NCI-H2171 (cell line): ENCODE results near the gene TTC28.
"Not testable (repeated sequence)": the region's sequence is repeated elsewhere in the genome, so short reads cannot be mapped to it uniquely, and the experiment has no call there.

Experiments used
- DNase-seq: peaks from one replicate; lab custom pipeline; 2025; lab: John Stamatoyannopoulos, UW

The TTC28 gene

DNA sequence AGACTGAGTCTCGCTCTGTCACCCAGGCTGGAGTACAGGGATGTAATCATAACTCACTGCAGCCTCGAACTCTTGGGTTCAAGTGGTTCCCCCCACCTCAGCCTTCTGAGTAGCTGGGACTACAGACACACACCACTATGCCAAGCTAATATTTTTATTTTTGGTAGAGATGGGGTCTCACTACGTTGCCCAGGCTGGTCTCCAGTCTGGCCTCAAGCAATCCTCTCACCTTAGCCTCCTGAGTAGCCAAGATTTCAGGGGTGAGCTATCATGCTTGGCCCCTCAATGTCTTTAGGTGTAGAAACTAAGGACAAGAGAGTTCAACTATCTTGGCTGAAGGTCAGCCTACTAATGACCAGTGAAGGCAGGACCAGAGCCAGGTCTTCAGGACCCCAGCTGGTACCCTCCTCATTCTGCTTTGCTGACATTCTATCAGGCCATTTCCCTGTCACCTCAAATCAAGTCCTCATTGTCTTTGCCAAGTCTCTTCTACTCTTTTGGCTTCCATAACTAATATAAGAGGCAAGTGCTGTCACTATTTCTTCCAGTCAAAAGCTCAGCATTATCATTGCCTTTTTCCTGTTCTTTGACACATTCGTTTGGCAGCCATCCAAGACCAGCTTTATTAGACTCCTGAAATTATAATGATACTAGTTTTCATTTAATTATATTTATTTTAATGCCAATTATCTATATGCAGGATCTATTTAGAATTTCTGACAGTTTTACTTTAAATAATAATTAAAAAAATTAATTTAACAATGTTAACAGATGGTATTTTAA, 496.4 kb downstream of the TTC28 start:
- no peak for DNase-seq

DNA sequence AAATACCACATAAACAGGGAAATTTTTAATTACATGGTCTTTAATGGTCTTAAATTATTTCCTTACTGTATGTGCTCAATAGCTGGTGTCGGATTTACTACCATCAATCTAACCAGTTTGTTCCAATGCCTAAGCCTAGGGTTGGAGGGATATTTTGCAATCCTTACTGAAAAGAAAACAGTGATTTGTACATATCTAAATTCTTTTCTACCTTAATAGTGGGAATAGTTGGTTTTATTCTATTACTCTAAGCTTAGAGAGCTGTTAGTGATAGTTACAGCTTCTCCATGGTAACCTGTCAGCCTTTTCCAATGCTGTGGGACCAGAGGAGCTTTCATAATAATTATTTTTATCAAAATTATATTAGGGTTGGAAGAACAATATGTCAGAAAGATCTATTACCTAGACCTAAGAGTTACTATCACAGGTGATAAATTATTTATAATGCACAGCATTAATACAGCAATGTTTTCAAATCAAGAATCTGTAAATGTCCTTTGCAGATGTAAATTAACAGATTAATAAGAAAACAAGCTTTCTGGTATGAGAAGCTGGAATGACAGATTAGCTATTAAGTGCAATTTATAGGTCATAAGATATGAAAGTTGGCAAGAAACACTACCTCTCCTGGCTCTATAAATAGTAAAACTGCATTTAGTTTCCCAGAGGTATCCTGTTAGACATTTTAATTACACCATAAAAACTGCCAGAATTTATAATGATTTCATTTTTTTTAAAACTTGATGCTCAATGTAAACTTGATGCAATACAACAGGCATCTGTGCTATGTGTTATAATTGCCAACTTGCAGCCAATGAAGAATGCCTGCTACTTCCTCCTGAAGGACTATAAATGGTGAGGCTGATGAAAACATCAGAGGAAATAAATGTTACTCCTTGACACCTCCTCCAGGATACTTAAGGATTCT, 498.6 kb downstream of the TTC28 start:
- no peak for DNase-seq

- DNase-seq = no peak
These were observed 500.2 kb downstream of the TTC28 start for GRCh38 chr22:28179392-28179791.

GRCh38 chr22:28175730-28176492, 503.7 kb downstream of the TTC28 start:
- DNase-seq = no peak

GRCh38 chr22:28174509-28174908, 505.1 kb downstream of the TTC28 start:
- DNase-seq = no peak

DNA sequence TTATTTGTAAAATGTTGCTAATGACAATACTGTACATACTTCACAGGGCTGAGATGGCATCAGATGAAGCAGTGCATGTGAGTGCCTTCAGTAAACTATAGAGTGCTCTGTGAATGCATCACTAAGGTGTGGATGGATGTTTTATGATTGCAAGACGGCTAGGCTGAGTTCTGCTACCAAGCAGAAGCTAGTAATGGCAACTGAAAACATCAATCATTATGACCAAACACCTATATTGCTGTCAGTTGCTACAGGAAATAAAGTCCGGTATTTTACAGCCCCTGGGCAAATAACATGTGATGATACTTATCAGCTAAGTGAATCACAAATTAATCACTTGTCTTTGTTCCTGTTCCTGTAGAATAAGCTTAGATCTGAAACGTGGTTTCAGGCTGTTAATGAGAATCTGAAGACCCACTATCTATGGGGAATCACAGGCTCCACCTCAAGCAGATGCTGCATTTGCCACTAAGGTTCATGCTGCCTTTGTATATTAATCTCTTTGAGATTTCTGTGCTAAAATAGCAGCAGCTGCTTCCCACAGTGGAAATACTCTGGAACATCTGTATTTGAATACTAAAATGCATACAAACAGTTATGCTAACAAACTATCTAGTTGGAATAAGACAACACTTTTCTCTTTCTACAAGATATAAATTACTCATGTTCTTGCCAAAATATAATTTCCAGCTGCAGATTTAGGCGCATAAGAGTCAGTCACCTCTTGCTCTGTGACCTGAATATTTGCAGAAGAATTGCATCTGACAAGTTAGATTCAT, 506.6 kb downstream of the TTC28 start:
- no peak for DNase-seq

- DNase-seq = no peak
These were observed 507.9 kb downstream of the TTC28 start for GRCh38 chr22:28171712-28172111.

GRCh38 chr22:28171115-28171514, 508.5 kb downstream of the TTC28 start:
- no peak for DNase-seq

GRCh38 chr22:28169314-28169713, 510.3 kb downstream of the TTC28 start:
- DNase-seq = not testable (repeated sequence)

DNA sequence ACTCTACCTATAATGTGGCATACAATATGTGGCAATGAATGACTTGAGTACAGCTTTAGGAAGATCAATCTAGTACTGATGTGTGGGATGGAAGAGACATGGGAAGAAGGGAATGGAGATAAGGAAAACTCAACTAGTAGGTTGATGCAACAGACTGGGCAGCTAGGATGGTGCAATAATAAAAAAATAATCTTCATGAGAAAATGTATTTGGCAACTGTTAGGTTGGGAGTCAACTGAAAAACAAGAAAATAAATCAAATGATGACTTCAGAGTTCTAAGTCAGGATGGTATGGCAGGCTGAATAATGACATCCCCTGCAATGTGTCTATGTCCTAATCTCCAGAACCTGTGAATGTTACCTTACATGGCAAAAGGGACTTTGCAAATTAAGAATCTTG, 523.8 kb downstream of the TTC28 start:
- DNase-seq = no peak

- no peak for DNase-seq
These were observed 524.8 kb downstream of the TTC28 start for GRCh38 chr22:28154861-28155260.

GRCh38 chr22:28151151-28151816, 528.4 kb downstream of the TTC28 start:
- no peak for DNase-seq

DNA sequence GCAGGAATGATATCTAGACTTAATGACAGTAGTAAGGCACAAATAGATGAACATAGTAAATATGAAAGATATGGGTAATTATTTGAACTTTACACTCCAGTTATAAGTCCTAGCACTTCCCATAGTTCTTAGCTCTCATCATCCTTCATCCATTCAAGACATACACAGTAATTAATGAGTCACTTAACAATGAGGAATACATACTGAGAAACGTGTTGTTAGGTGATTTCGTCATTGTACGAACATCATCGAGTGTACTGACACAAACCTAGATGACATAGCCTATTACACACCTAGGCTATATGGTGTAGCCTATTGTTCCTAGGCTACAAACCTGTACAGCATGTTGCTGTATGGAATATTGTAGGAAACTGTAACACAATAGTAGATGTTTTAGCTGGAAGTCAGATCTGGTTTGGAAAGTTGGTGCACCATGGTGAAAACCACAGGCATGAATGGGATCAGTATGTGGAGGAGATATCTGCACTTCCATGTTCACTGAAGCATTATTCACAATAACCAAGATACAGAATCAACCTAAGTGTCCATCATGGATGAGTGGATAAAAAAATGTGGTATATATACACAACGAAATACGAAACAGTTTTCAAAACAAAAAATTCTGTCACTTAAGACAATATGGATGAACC, 530.7 kb downstream of the TTC28 start:
- DNase-seq = no peak

DNA sequence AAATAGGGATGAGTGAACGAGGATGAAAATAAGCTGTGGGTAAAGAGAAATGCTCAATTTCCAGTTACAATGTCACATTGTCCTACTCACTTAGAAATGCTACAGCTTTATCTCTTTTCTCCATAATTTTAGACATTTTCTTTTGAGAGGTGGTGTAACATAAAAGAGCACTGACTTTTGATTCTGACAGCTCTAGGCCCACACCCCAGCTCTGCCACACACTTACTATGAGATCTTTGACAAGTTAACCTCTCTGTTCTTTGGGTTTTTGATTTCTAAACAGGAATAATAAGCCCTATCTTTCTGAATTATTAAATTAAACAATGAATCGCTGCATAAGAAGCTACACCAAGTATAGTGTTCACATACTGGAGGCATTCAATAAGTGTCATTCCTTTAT, 532.2 kb downstream of the TTC28 start:
- DNase-seq = no peak

- DNase-seq = peak; percentile 88
These were observed 533.0 kb downstream of the TTC28 start for GRCh38 chr22:28146401-28147314.

DNA sequence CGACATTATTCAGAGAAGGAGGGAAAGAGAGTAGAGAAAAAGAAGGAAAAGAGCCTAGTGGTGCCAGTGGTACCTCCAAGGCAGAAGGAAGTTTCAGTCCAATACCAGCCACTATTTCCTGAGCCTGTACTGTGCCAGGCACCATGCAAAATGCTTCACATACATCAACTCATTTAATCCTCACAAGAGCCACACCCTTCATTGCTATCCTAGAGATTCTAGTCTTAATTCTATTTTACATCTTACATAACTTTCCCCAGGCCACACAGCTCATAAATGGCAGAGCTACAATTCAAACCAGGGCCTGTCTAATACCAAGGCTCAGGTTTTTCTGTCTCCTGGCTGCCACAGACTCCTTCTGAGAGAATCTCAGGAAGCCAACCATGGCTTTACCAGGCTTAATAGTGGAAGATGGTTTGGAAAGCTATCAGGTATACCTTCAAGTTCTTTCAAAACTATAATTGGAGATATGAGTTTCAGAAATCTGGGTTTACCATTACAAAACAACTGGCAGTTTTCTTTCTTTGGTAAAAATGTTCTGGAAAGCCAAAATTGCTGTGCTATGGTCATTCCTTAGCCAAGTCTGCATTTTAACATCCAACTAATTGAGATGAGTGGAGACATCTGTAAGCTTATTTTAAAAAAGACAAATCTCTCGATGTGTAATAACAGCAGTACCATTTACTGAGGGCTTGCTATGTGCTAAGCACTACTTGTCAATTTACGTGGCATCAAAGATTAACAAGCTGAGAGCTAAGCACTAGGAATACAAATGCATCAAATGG, 535.5 kb downstream of the TTC28 start:
- DNase-seq = no peak

DNA sequence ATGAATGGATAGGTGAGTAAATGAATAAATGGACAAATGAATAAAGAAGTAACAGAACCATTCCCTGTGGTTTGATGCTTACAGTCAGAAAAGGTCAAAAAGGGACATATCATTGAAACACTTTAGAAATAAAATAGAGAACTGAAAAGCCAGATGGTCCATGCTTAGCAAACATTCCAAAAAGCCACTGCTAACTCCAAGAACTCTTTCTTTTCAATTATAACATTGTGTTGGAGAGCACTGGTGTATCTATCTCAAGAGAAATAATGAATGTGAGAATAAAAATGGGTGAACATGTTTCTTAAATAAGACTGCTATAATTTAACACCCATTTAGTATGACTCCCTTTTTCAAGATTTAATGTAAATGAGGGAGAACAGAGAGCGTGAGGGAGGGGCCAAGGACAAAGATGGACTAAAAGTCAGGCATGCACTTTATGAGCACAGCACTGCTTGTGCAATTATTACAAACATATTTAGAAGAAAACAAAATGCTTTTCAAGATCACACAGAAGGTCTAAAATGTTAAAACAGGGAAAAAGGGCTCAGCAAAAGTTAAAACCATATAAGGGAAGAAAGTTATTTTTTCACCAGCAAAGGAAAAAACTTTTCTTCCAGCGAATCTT, 536.3 kb downstream of the TTC28 start:
- DNase-seq = no peak

- no peak for DNase-seq
These were observed 537.2 kb downstream of the TTC28 start for GRCh38 chr22:28142361-28142961.
